Peyer's patch (tissue), 4 donors: ENCODE measurements around the gene XIRP2.

ENCODE experiments used
- CTCF ChIP-seq, 6 experiments: fragments of 450-650 bp in 4 of 6; fragments of 200-600 bp in 2 of 6; sonication (generic) in 1 of 6; IDR thresholded peaks; one replicate each; pipeline ENCODE4 v1.5.1; 2017 to 2019; ENCODE audit warnings: antibody characterized with exemption in 6 of 6, mild to moderate bottlenecking in 3 of 6, moderate library complexity in 1 of 6
- POLR2A ChIP-seq, 2 donors: fragments of 450-650 bp; IDR thresholded peaks; one replicate each; pipeline ENCODE4 v1.5.1; 2017; ENCODE audit warnings: antibody characterized with exemption in 2 of 2, mild to moderate bottlenecking in 2 of 2, moderate library complexity in 2 of 2

- TF ChIP-seq CTCF (IDR thresholded peaks at IDR 0.05) (no peak), POLR2A (IDR thresholded peaks at IDR 0.05) (no peak)
Measured at GRCh38 chr2:167136879-167137596, 248.8 kb downstream of the XIRP2 start.
